GM04504 (cell line): ENCODE data around the gene CDK10.
"Not testable (repeated sequence)": the region's sequence is repeated elsewhere in the genome, so short reads cannot be mapped to it uniquely, and the experiment has no call there.

Source experiments
- DNase-seq: peaks from one replicate; pipeline ENCODE4 v3.0.0-alpha.2; 2012; ENCODE audit warnings: low read depth

CDK10 gene

GRCh38 chr16:89695875-89696669 is 9.6 kb downstream of the CDK10 start:
- no peak for DNase-seq

GRCh38 chr16:89696670-89697128 is 10.2 kb downstream of the CDK10 start:
- no peak for DNase-seq

- DNase-seq: no peak
These were observed 10.7 kb downstream of the CDK10 start for GRCh38 chr16:89697161-89697615.

GRCh38 chr16:89697616-89698331 is 11.3 kb downstream of the CDK10 start:
- DNase-seq: no peak

- DNase-seq: not testable (repeated sequence)
These were observed 12.2 kb downstream of the CDK10 start for GRCh38 chr16:89698717-89699116.

GRCh38 chr16:89699629-89700099 is 13.2 kb downstream of the CDK10 start:
- DNase-seq: not testable (repeated sequence)

- DNase-seq: peak; percentile 95
These were observed 13.7 kb downstream of the CDK10 start for GRCh38 chr16:89700100-89700648.

GRCh38 chr16:89700649-89701424 is 14.3 kb downstream of the CDK10 start:
- no peak for DNase-seq

GRCh38 chr16:89701425-89702406 is 15.2 kb downstream of the CDK10 start, which contains the start of gene SPATA2L:
Gene SPATA2L (minus strand): TSS chr16:89701705. CDS start chr16:89701232, 473 bp downstream.
- peak; percentile 44 for DNase-seq

- no peak for DNase-seq
These were observed 17.8 kb downstream of the CDK10 start for GRCh38 chr16:89704281-89704680.

- DNase-seq: no peak
These were observed 18.5 kb downstream of the CDK10 start for GRCh38 chr16:89705006-89705405.

GRCh38 chr16:89706518-89707260 is 20.2 kb downstream of the CDK10 start:
- DNase-seq: no peak

- no peak for DNase-seq
These were observed 21.2 kb downstream of the CDK10 start for GRCh38 chr16:89707695-89708094.

- DNase-seq: no peak
These were observed 22.0 kb downstream of the CDK10 start for GRCh38 chr16:89708481-89708931.

GRCh38 chr16:89709166-89709565 is 22.7 kb downstream of the CDK10 start:
- DNase-seq: no peak

- no peak for DNase-seq
These were observed 23.4 kb downstream of the CDK10 start for GRCh38 chr16:89709716-89710432.

GRCh38 chr16:89710709-89711564 is 24.4 kb downstream of the CDK10 start:
- no peak for DNase-seq
